HG02678 (cell line): ENCODE measurements around the gene WNK2.

Experiments used
- ATAC-seq: cut with Tn5 transposase; IDR thresholded peaks from one replicate; pipeline ENCODE4 v1.9.1; 2021; ENCODE audit warnings: mild to moderate bottlenecking, moderate library complexity; ENCODE audit not compliant: unreplicated experiment

The WNK2 gene

GRCh38 chr9:93252116-93252780 lies 68.3 kb downstream of the WNK2 start:
- no peak for ATAC-seq

GRCh38 chr9:93252781-93253530 lies 69.0 kb downstream of the WNK2 start:
- ATAC-seq, result no peak

- ATAC-seq, result no peak
These were observed 69.7 kb downstream of the WNK2 start for GRCh38 chr9:93253633-93254032.

- no peak for ATAC-seq
These were observed 70.1 kb downstream of the WNK2 start for GRCh38 chr9:93254061-93254481.

- ATAC-seq, result no peak
These were observed 71.0 kb downstream of the WNK2 start for GRCh38 chr9:93254806-93255493.

GRCh38 chr9:93255494-93255867 lies 71.5 kb downstream of the WNK2 start:
- ATAC-seq, result no peak

- no peak for ATAC-seq
These were observed 72.3 kb downstream of the WNK2 start for GRCh38 chr9:93255994-93256877.

- ATAC-seq, result no peak
These were observed 73.2 kb downstream of the WNK2 start for GRCh38 chr9:93256878-93257807.

GRCh38 chr9:93257808-93258331 lies 73.9 kb downstream of the WNK2 start:
- ATAC-seq, result no peak

- no peak for ATAC-seq
These were observed 74.5 kb downstream of the WNK2 start for GRCh38 chr9:93258419-93258817.

- ATAC-seq, result no peak
These were observed 75.0 kb downstream of the WNK2 start for GRCh38 chr9:93258818-93259489.

- no peak for ATAC-seq
These were observed 75.7 kb downstream of the WNK2 start for GRCh38 chr9:93259490-93260262.

- no peak for ATAC-seq
These were observed 76.5 kb downstream of the WNK2 start for GRCh38 chr9:93260263-93261066.

- ATAC-seq, result no peak
These were observed 77.3 kb downstream of the WNK2 start for GRCh38 chr9:93261281-93261680.

- ATAC-seq, result no peak
These were observed 78.0 kb downstream of the WNK2 start for GRCh38 chr9:93261735-93262523.

- ATAC-seq, result no peak
These were observed 78.8 kb downstream of the WNK2 start for GRCh38 chr9:93262537-93263310.
